Measurements from ENCODE around the gene ARL4C.

- TF ChIP-seq CTCF (IDR thresholded peaks at IDR 0.05; ENCODE audit: low read length): peak; percentile 68
- no peak for TF ChIP-seq EZH2 (optimal IDR thresholded peaks at IDR 0.05; ENCODE audit: low read depth, low read length)
- no peak for TF ChIP-seq EZH2phosphoT487 (IDR thresholded peaks at IDR 0.05; ENCODE audit: low read length)
Observed at GRCh38 chr2:234500394-234501006, 3.6 kb upstream of the ARL4C start.
